ENCODE data around the gene CTNNA2. TPM values are rescaled to one million over a fixed set of nuclear protein-coding genes. Genes with fewer than 3 reads are reported as not detected.

CTNNA2 gene
- total RNA-seq, 2 experiments from 2014 or later: not detected

GRCh38 chr2:80330527-80331450 lies 817.9 kb downstream of the CTNNA2 start:
- Mint-ChIP-seq H3K36me3 (ENCODE audit: low read depth) (no peaks in the 10 kb centered on the region), H3K4me1 (no peaks in the 10 kb centered on the region), H3K27me3 (no peaks in the 10 kb centered on the region), H3K27ac (no peak overlapping the region), H3K9me3 (peaks cover 2% of the 10 kb centered on the region), H3K4me3 (no peak overlapping the region)
- POLR2A ChIA-PET: no interaction called here
- no peak for DNase-seq
- CTCF ChIA-PET: no interaction called here

GRCh38 chr2:80333886-80334285 lies 821.0 kb downstream of the CTNNA2 start:
- Mint-ChIP-seq H3K27me3 (no peaks in the 10 kb centered on the region), H3K4me3 (no peak overlapping the region), H3K4me1 (no peaks in the 10 kb centered on the region), H3K27ac (no peak overlapping the region), H3K36me3 (ENCODE audit: low read depth) (no peaks in the 10 kb centered on the region), H3K9me3 (peaks cover 2% of the 10 kb centered on the region)
- ChIA-PET POLR2A (no interaction called here), CTCF (no interaction called here)
- DNase-seq: no peak

DNA sequence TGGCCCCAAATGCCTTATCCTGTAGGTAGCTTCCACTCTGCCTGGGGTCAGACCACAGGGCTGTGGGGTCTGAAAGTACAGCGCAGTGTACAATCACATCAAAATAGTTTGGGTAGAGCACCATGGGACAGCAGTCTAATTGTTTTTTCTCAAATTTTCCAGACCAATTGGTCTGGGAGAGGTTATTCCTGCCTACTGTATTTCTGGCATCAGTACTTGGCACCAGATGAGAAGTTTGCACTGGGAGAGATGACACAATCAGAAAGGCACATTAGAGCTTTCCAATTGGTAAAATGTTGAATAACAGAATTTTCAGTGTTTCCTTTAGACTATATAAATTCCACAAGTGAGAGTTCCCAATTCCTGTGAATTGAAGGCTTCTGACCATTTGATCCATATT lies 822.6 kb downstream of the CTNNA2 start:
- no peak for DNase-seq
- POLR2A ChIA-PET: no interaction called here
- H3K4me1 Mint-ChIP-seq: no peaks in the 10 kb centered on the region
- H3K36me3 Mint-ChIP-seq (ENCODE audit: low read depth): no peaks in the 10 kb centered on the region
- CTCF ChIA-PET: no interaction called here
- H3K9me3 Mint-ChIP-seq: peaks cover 2% of the 10 kb centered on the region
- no peak overlapping the region for H3K4me3 Mint-ChIP-seq
- H3K27me3 Mint-ChIP-seq: no peaks in the 10 kb centered on the region
- H3K27ac Mint-ChIP-seq: no peak overlapping the region

DNA sequence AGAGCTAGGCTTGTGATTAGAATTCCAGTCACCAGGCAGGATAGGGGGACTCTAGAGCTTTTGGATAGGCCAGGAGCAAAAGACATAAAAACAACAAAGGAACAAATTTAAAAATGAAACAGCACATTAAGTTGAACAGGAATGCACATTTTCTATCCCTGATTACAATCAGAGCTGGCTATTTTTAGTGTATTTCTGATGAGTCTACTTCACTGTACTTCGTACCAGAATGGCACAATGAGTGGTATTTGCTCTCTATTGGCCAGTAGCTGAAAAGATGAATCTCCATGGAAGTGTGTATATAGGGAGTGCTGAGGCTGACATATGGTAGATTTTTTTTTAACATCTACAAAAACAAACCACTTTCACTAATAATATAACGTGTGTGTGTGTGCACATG lies 825.9 kb downstream of the CTNNA2 start:
- Mint-ChIP-seq H3K27me3 (no peaks in the 10 kb centered on the region), H3K36me3 (ENCODE audit: low read depth) (no peaks in the 10 kb centered on the region), H3K27ac (no peak overlapping the region), H3K4me1 (no peaks in the 10 kb centered on the region), H3K4me3 (no peak overlapping the region), H3K9me3 (no peaks in the 10 kb centered on the region)
- POLR2A ChIA-PET: no interaction called here
- no peak for DNase-seq
- CTCF ChIA-PET: no interaction called here

GRCh38 chr2:80340022-80340421 lies 827.2 kb downstream of the CTNNA2 start:
- H3K27ac Mint-ChIP-seq: no peak overlapping the region
- CTCF ChIA-PET: no interaction called here
- no peaks in the 10 kb centered on the region for H3K36me3 Mint-ChIP-seq (ENCODE audit: low read depth)
- H3K4me1 Mint-ChIP-seq: no peaks in the 10 kb centered on the region
- H3K9me3 Mint-ChIP-seq: no peaks in the 10 kb centered on the region
- DNase-seq: no peak
- H3K4me3 Mint-ChIP-seq: no peak overlapping the region
- POLR2A ChIA-PET: no interaction called here
- H3K27me3 Mint-ChIP-seq: no peaks in the 10 kb centered on the region

- no peak for DNase-seq
- H3K27me3 Mint-ChIP-seq: no peaks in the 10 kb centered on the region
- no peaks in the 10 kb centered on the region for H3K4me1 Mint-ChIP-seq
- POLR2A ChIA-PET: no interaction called here
- no peak overlapping the region for H3K27ac Mint-ChIP-seq
- no peaks in the 10 kb centered on the region for H3K36me3 Mint-ChIP-seq (ENCODE audit: low read depth)
- no peaks in the 10 kb centered on the region for H3K9me3 Mint-ChIP-seq
- H3K4me3 Mint-ChIP-seq: no peak overlapping the region
- CTCF ChIA-PET: no interaction called here
Observed at GRCh38 chr2:80348078-80348477, 835.2 kb downstream of the CTNNA2 start.

- H3K4me1 Mint-ChIP-seq: no peaks in the 10 kb centered on the region
- H3K27me3 Mint-ChIP-seq: no peaks in the 10 kb centered on the region
- ChIA-PET POLR2A (no interaction called here), CTCF (no interaction called here)
- H3K27ac Mint-ChIP-seq: no peak overlapping the region
- no peak for DNase-seq
- H3K9me3 Mint-ChIP-seq: no peaks in the 10 kb centered on the region
- H3K36me3 Mint-ChIP-seq (ENCODE audit: low read depth): no peaks in the 10 kb centered on the region
- no peak overlapping the region for H3K4me3 Mint-ChIP-seq
Observed at GRCh38 chr2:80348953-80349352, 836.1 kb downstream of the CTNNA2 start.

DNA sequence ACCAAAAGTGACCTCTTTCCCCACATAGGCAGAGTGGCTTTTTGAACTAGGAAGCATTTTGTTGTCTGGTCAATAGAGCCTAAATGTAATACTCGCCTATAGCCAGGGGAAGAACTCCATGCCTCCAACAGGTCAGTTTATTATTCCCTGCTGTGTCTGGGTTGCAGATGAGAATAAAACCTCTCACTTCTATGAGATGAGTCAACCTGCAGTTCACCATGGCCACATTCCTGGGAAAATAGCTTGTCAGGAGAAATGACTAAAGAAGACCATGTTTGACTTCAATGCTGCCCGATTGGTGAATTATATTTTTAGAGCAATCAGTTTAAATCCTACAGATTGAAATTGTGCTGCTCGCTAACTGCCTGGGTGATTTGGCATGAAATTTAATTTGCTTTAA lies 838.4 kb downstream of the CTNNA2 start:
- Mint-ChIP-seq H3K4me3 (no peak overlapping the region), H3K36me3 (ENCODE audit: low read depth) (no peaks in the 10 kb centered on the region), H3K27me3 (no peaks in the 10 kb centered on the region), H3K9me3 (no peaks in the 10 kb centered on the region), H3K4me1 (no peaks in the 10 kb centered on the region), H3K27ac (no peak overlapping the region)
- no peak for DNase-seq
- ChIA-PET CTCF (no interaction called here), POLR2A (no interaction called here)

GRCh38 chr2:80354858-80355257 lies 842.0 kb downstream of the CTNNA2 start:
- H3K9me3 Mint-ChIP-seq: no peaks in the 10 kb centered on the region
- no peaks in the 10 kb centered on the region for H3K27me3 Mint-ChIP-seq
- no peak overlapping the region for H3K27ac Mint-ChIP-seq
- H3K4me1 Mint-ChIP-seq: no peaks in the 10 kb centered on the region
- ChIA-PET CTCF (no interaction called here), POLR2A (no interaction called here)
- no peak overlapping the region for H3K4me3 Mint-ChIP-seq
- no peaks in the 10 kb centered on the region for H3K36me3 Mint-ChIP-seq (ENCODE audit: low read depth)
- no peak for DNase-seq

DNA sequence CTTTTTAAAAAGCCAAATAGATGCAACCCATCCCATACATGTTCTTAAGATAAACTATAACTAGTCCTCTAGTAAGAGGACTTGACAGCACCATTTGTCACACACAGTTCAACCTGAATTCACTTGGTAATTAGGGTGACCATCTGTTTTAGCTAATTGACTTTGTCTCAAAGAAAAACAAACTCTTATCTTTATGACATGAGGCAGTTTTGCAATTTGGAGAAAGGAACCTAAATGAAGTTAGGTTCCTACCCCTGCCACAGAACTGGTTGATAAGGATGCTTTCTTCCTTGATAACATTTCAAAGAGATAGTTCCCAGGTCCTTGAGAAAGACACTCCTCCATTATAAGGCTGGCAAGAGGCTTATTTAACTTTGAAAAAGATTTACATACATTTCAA lies 849.1 kb downstream of the CTNNA2 start:
- POLR2A ChIA-PET: no interaction called here
- H3K36me3 Mint-ChIP-seq (ENCODE audit: low read depth): no peaks in the 10 kb centered on the region
- H3K4me1 Mint-ChIP-seq: no peaks in the 10 kb centered on the region
- no peaks in the 10 kb centered on the region for H3K27me3 Mint-ChIP-seq
- H3K27ac Mint-ChIP-seq: no peak overlapping the region
- DNase-seq: no peak
- H3K4me3 Mint-ChIP-seq: no peak overlapping the region
- peaks cover 4% of the 10 kb centered on the region for H3K9me3 Mint-ChIP-seq
- CTCF ChIA-PET: no interaction called here

- no peak for DNase-seq
- ChIA-PET CTCF (no interaction called here), POLR2A (no interaction called here)
- Mint-ChIP-seq H3K27ac (no peak overlapping the region), H3K9me3 (peaks cover 4% of the 10 kb centered on the region), H3K36me3 (ENCODE audit: low read depth) (no peaks in the 10 kb centered on the region), H3K4me1 (no peaks in the 10 kb centered on the region), H3K27me3 (no peaks in the 10 kb centered on the region), H3K4me3 (no peak overlapping the region)
Observed at GRCh38 chr2:80363330-80363729, 850.5 kb downstream of the CTNNA2 start.

DNA sequence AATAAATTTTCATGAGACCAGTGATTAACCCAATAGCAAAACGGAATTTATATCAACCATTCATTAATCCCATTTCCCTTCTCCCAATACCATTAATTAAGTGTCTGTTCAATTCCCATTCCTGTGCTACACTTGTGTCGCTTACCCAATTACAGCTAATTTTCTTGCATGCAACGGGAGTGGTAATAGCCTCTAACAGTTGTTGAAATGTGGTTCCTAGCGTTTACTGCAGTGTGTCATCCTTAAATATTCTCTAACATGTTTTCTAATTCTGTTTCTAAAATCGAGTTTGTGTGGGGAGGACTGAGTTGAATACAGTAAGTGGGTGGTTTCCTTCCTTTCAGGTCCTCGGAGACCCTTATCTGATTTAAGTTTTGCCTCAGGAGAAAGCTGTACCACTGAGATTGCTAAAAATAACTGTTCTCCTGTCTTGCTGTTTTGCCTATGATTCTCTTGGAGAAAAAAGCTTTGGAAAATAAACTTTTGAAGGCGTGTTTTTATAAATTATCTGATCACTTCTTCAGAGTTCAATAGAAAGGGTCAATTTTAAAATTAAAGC lies 851.0 kb downstream of the CTNNA2 start:
- no peak for DNase-seq
- Mint-ChIP-seq H3K27me3 (no peaks in the 10 kb centered on the region), H3K27ac (no peak overlapping the region), H3K36me3 (ENCODE audit: low read depth) (no peaks in the 10 kb centered on the region), H3K4me3 (no peak overlapping the region), H3K9me3 (peaks cover 4% of the 10 kb centered on the region), H3K4me1 (no peaks in the 10 kb centered on the region)
- POLR2A ChIA-PET: no interaction called here
- CTCF ChIA-PET: no interaction called here

- no peaks in the 10 kb centered on the region for H3K27me3 Mint-ChIP-seq
- CTCF ChIA-PET: no interaction called here
- no peak overlapping the region for H3K27ac Mint-ChIP-seq
- no peak for DNase-seq
- H3K4me3 Mint-ChIP-seq: no peak overlapping the region
- peaks cover 4% of the 10 kb centered on the region for H3K9me3 Mint-ChIP-seq
- no peaks in the 10 kb centered on the region for H3K36me3 Mint-ChIP-seq (ENCODE audit: low read depth)
- POLR2A ChIA-PET: no interaction called here
- H3K4me1 Mint-ChIP-seq: no peaks in the 10 kb centered on the region
Observed at GRCh38 chr2:80364524-80365212, 851.8 kb downstream of the CTNNA2 start.

DNA sequence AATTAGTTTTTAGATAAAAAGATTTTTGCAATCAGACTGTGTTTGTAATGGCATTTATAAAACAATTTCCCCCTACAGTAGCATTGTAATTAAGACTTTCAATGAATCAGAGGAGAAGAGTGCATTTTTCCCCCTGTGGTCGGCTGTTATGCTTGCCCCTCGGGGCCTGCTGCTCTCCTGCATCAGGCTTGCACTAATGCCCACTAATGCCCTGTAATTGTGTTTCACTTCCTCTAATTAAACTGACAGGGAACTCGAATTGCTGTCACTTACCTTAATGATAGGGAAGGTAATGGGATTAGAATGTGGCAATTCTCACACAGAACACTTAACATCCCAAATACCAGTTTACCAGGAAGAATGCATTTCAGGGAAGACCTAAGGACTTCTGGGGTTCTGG lies 852.9 kb downstream of the CTNNA2 start:
- DNase-seq: no peak
- CTCF ChIA-PET: no interaction called here
- Mint-ChIP-seq H3K4me1 (no peaks in the 10 kb centered on the region), H3K9me3 (peaks cover 5% of the 10 kb centered on the region), H3K4me3 (no peak overlapping the region), H3K36me3 (ENCODE audit: low read depth) (no peaks in the 10 kb centered on the region), H3K27ac (no peak overlapping the region), H3K27me3 (no peaks in the 10 kb centered on the region)
- POLR2A ChIA-PET: no interaction called here
